HCT116 (cell line): ENCODE data around the gene MID1. TPM values are rescaled to one million over a fixed set of nuclear protein-coding genes. Genes with fewer than 3 reads are reported as not detected.

Experiments
- ATAC-seq: fragments of 200-7000 bp; cut with Tn5 transposase; 2 replicates; pipeline ENCODE4 v1.9.1; 2020; ENCODE audit warnings: mild to moderate bottlenecking, moderate library complexity
- BruUV-seq: library from RNA; stranded (reverse); fragments of 400-500 nt; replicated peaks from 2 replicates; lab custom pipeline; 2021; lab: Mats Ljungman, UMichigan
- CTCF ChIA-PET: fragments of 300-600 bp; sonication (Branson Sonifier 250); formaldehyde crosslinking; loops from one replicate; lab custom pipeline; 2021; ENCODE audit warnings: antibody characterized with exemption; lab: Charles Lee
- POLR2A ChIA-PET: fragments of 300-600, 350-600 bp; sonication (Branson Sonifier 250); formaldehyde crosslinking; loops from one replicate; lab custom pipeline; 2021; ENCODE audit warnings: antibody characterized with exemption; lab: Charles Lee
- RAD21 ChIA-PET, 2 experiments: fragments of 300-600 bp; sonication (Branson Sonifier 250); formaldehyde crosslinking; loops; one replicate each; lab custom pipeline; 2023; ENCODE audit warnings: low total read pairs in 2 of 2; ENCODE audit not compliant: uncharacterized antibody in 2 of 2, unreplicated experiment in 2 of 2, low non-redundant PET in 1 of 2; lab: Charles Lee
- DNase-seq: peaks from one replicate; pipeline ENCODE4 v3.0.0-alpha.2; 2010; ENCODE audit warnings: low read depth, low spot score
- H2AFZ ChIP-seq: fragments of 200-600 bp; shearing (Covaris generic), sonication (generic); 2 replicates; pipeline ENCODE4 v1.6.1; 2017; ENCODE audit warnings: low read depth, mixed run types, mixed read lengths, antibody characterized with exemption, low read length; ENCODE audit not compliant: poor library complexity, severe bottlenecking
- H3K27ac ChIP-seq: 2 replicates; pipeline ENCODE4 v1.5.1; 2012; ENCODE audit warnings: low read depth, low read length
- H3K27me3 ChIP-seq: fragments of 200-600 bp; sonication (generic); 2 replicates; pipeline ENCODE4 v1.6.1; 2016; ENCODE audit warnings: mixed run types, low read length, mixed read lengths; ENCODE audit not compliant: insufficient read depth
- H3K36me3 ChIP-seq, 2 experiments: fragments of 200-500 bp in 1 of 2; fragments of 200-600 bp in 1 of 2; sonication (Bioruptor generic) in 1 of 2; sonication (generic) in 1 of 2; 2 replicates each; pipeline versions ENCODE4 v1.5.1 to v1.6.1; 2014 to 2016; ENCODE audit warnings: low read length in 2 of 2, inconsistent platforms in 1 of 2, mixed read lengths in 1 of 2, mixed run types in 1 of 2; ENCODE audit not compliant: insufficient read depth in 2 of 2, control insufficient read depth in 1 of 2
- H3K4me1 ChIP-seq, 2 experiments: fragments of 200-600 bp in 1 of 2; sonication (generic) in 1 of 2; 2 replicates each; pipeline versions ENCODE4 v1.5.1 to v1.6.1; 2012 to 2017; ENCODE audit warnings: low read length in 2 of 2, inconsistent platforms in 1 of 2, mild to moderate bottlenecking in 1 of 2, mixed read lengths in 1 of 2, mixed run types in 1 of 2, moderate library complexity in 1 of 2; ENCODE audit not compliant: insufficient read depth in 2 of 2, control insufficient read depth in 1 of 2
- H3K4me2 ChIP-seq: fragments of 200-600 bp; sonication (generic); 2 replicates; pipeline ENCODE4 v1.6.1; 2017; ENCODE audit warnings: mixed run types, low read length, mixed read lengths
- H3K4me3 ChIP-seq, 2 experiments: fragments of 200-600 bp in 1 of 2; sonication (generic) in 1 of 2; replicated peaks in 1 of 2; 2 replicates each; pipeline ENCODE4 v1.5.1; 2011 to 2016; ENCODE audit warnings: low read length in 2 of 2, control low read depth in 1 of 2, low read depth in 1 of 2, mild to moderate bottlenecking in 1 of 2, mixed read lengths in 1 of 2, mixed run types in 1 of 2
- H3K79me2 ChIP-seq: fragments of 200-600 bp; sonication (generic); 2 replicates; pipeline ENCODE4 v1.6.1; 2017; ENCODE audit warnings: mild to moderate bottlenecking, mixed run types, low read length, moderate library complexity, mixed read lengths; ENCODE audit not compliant: insufficient read depth
- H3K9ac ChIP-seq: fragments of 200-600 bp; sonication (generic); 2 replicates; pipeline ENCODE4 v1.6.1; 2016; ENCODE audit warnings: low read length, mixed read lengths
- H3K9me2 ChIP-seq: fragments of 200-600 bp; sonication (generic), shearing (Covaris generic); 2 replicates; pipeline ENCODE4 v1.6.1; 2017; ENCODE audit warnings: mixed run types, mild to moderate bottlenecking, moderate library complexity; ENCODE audit not compliant: insufficient read depth
- H3K9me3 ChIP-seq, 2 experiments: fragments of 200-500 bp in 1 of 2; fragments of 200-600 bp in 1 of 2; sonication (Bioruptor generic) in 1 of 2; sonication (generic) in 1 of 2; 2 replicates each; pipeline ENCODE4 v1.6.1; 2014 to 2017; ENCODE audit warnings: low read length in 2 of 2, mixed read lengths in 2 of 2, inconsistent platforms in 1 of 2, low read depth in 1 of 2, mild to moderate bottlenecking in 1 of 2, mixed run types in 1 of 2, moderate library complexity in 1 of 2; ENCODE audit not compliant: control insufficient read depth in 1 of 2, insufficient read depth in 1 of 2
- H4K20me1 ChIP-seq: fragments of 200-600 bp; sonication (generic), shearing (Covaris generic); 2 replicates; pipeline ENCODE4 v1.6.1; 2017; ENCODE audit warnings: mixed run types, mild to moderate bottlenecking, moderate library complexity; ENCODE audit not compliant: insufficient read depth
- CBX3 ChIP-seq: IDR thresholded peaks from 2 replicates; pipeline ENCODE4 v1.6.1; 2012; ENCODE audit warnings: low read depth
- EGR1 ChIP-seq: IDR thresholded peaks from 2 replicates; pipeline ENCODE4 v1.6.1; 2012; ENCODE audit warnings: low read depth
- ELF1 ChIP-seq: IDR thresholded peaks from 2 replicates; pipeline ENCODE4 v1.6.1; 2012; ENCODE audit warnings: low read depth, borderline replicate concordance
- EZH2phosphoT487 ChIP-seq: fragments of 200-600 bp; IDR thresholded peaks from 2 replicates; pipeline ENCODE4 v1.6.1; 2018; ENCODE audit warnings: antibody characterized with exemption, borderline replicate concordance
- SIN3A ChIP-seq: IDR thresholded peaks from 2 replicates; pipeline ENCODE4 v1.6.1; 2012; ENCODE audit warnings: low read depth
- SRF ChIP-seq: IDR thresholded peaks from 2 replicates; pipeline ENCODE4 v1.6.1; 2012; ENCODE audit warnings: low read depth
- TCF7L2 ChIP-seq: IDR thresholded peaks from 2 replicates; pipeline ENCODE4 v1.7.0; 2011; ENCODE audit warnings: borderline replicate concordance, inconsistent platforms; ENCODE audit not compliant: insufficient read depth, insufficient read length; ENCODE audit errors: extremely low read depth
- ZFX ChIP-seq: fragments of 450-650 bp; IDR thresholded peaks from 2 replicates; pipeline ENCODE4 v1.6.1; 2017
- intact Hi-C: fragments of 100-400 bp; cut with micrococcal nuclease; formaldehyde crosslinking; loops from 2 replicates; pipeline ENCODE4 v1.10.0; 2022
- total RNA-seq: library from RNA; stranded (reverse); gene quantifications from one replicate; pipeline ENCODE4 v1.2.1, GENCODE V29; 2021; ENCODE audit not compliant: unreplicated experiment
- TF ChIP-seq, protein P1 (sequence below): IDR thresholded peaks from 2 replicates; pipeline ENCODE4 v1.6.1; 2011; ENCODE audit warnings: mild to moderate bottlenecking, low read length, moderate library complexity; ENCODE audit not compliant: insufficient replicate concordance; ENCODE audit errors: extremely low read depth
- TF ChIP-seq, protein P2 (sequence below): IDR thresholded peaks from 2 replicates; pipeline ENCODE4 v1.6.1; 2012
- TF ChIP-seq, protein P3 (sequence below): IDR thresholded peaks from 2 replicates; pipeline ENCODE4 v1.6.1; 2012; ENCODE audit warnings: low read depth

The MID1 gene
- total RNA-seq, 1 experiment from 2014 or later = 48.8 TPM

DNA sequence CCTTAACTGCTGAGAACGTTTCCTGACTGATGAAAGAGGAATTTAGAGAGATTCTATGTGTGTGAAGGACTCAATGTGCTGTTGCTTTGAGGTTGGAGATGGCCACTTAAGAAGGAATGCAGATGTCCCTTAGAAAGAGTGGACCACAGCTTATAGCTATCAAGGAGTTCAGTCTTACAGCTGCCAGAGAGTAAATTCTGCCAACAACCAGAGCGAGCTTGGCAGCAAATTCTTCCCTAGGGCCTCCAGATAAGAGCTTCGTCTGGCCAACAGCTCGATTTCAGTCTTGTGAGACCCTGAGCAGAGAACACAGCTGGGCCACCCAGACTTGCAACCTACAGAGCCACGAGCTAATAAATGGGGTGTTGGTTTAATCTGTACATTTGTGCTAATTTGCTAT lies 21.8 kb downstream of the MID1 start:
- H3K9me2 ChIP-seq = no peaks in the 10 kb centered on the region
- no peak for DNase-seq
- no peak for ATAC-seq
- H3K79me2 ChIP-seq = peaks cover 98% of the 10 kb centered on the region
- H3K9me3 ChIP-seq = no peaks in the 10 kb centered on the region
- peaks cover 0 to 6% of the 10 kb centered on the region in 2 experiments; a peak in 1 of 4 replicates for H3K36me3 ChIP-seq
- H3K27me3 ChIP-seq = no peaks in the 10 kb centered on the region
- H4K20me1 ChIP-seq = no peaks in the 10 kb centered on the region
- intact Hi-C loops = no loop called here
- ChIA-PET POLR2A (no interaction called here), RAD21 (no interaction called here), CTCF (interaction anchor here (1.2 to 2.3 kb wide), 3 partner anchors 16 to 409 kb away, joined by 3 to 9 read pairs (median 4); no protein-coding TSS in a partner anchor)
- no peak overlapping the region for H3K4me2 ChIP-seq
- H3K4me3 ChIP-seq = no peak overlapping the region
- no peak overlapping the region for H2AFZ ChIP-seq
- H3K9ac ChIP-seq = no peak overlapping the region
- peaks cover 0 to 2% of the 10 kb centered on the region in 2 experiments; a peak in 1 of 4 replicates for H3K4me1 ChIP-seq
- TF ChIP-seq, protein P1, sequence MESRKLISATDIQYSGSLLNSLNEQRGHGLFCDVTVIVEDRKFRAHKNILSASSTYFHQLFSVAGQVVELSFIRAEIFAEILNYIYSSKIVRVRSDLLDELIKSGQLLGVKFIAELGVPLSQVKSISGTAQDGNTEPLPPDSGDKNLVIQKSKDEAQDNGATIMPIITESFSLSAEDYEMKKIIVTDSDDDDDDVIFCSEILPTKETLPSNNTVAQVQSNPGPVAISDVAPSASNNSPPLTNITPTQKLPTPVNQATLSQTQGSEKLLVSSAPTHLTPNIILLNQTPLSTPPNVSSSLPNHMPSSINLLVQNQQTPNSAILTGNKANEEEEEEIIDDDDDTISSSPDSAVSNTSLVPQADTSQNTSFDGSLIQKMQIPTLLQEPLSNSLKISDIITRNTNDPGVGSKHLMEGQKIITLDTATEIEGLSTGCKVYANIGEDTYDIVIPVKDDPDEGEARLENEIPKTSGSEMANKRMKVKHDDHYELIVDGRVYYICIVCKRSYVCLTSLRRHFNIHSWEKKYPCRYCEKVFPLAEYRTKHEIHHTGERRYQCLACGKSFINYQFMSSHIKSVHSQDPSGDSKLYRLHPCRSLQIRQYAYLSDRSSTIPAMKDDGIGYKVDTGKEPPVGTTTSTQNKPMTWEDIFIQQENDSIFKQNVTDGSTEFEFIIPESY = no peak
- no peak for TF ChIP-seq EGR1
- no peak for TF ChIP-seq CBX3
- TF ChIP-seq ELF1 = no peak
- TF ChIP-seq SRF = no peak
- no peak for TF ChIP-seq SIN3A
- TF ChIP-seq, protein P2, sequence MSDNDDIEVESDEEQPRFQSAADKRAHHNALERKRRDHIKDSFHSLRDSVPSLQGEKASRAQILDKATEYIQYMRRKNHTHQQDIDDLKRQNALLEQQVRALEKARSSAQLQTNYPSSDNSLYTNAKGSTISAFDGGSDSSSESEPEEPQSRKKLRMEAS = no peak
- no peak for TF ChIP-seq ZFX
- TF ChIP-seq TCF7L2 = no peak
- TF ChIP-seq, protein P3, sequence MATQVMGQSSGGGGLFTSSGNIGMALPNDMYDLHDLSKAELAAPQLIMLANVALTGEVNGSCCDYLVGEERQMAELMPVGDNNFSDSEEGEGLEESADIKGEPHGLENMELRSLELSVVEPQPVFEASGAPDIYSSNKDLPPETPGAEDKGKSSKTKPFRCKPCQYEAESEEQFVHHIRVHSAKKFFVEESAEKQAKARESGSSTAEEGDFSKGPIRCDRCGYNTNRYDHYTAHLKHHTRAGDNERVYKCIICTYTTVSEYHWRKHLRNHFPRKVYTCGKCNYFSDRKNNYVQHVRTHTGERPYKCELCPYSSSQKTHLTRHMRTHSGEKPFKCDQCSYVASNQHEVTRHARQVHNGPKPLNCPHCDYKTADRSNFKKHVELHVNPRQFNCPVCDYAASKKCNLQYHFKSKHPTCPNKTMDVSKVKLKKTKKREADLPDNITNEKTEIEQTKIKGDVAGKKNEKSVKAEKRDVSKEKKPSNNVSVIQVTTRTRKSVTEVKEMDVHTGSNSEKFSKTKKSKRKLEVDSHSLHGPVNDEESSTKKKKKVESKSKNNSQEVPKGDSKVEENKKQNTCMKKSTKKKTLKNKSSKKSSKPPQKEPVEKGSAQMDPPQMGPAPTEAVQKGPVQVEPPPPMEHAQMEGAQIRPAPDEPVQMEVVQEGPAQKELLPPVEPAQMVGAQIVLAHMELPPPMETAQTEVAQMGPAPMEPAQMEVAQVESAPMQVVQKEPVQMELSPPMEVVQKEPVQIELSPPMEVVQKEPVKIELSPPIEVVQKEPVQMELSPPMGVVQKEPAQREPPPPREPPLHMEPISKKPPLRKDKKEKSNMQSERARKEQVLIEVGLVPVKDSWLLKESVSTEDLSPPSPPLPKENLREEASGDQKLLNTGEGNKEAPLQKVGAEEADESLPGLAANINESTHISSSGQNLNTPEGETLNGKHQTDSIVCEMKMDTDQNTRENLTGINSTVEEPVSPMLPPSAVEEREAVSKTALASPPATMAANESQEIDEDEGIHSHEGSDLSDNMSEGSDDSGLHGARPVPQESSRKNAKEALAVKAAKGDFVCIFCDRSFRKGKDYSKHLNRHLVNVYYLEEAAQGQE = no peak
- no peak for TF ChIP-seq EZH2phosphoT487
- no TSS peak for BruUV-seq
- H3K27ac ChIP-seq = no peak overlapping the region
